Type B pancreatic cell (in vitro differentiated cells): ENCODE measurements around the gene ADPRHL1. TPM values are rescaled to one million over a fixed set of nuclear protein-coding genes. Genes with fewer than 3 reads are reported as not detected.
A peak's percentile ranks its signal among the peaks of the same experiment; 100 is the strongest.

Experiments
- DNase-seq: peaks from one replicate; pipeline ENCODE4 v3.0.0; 2021; ENCODE audit warnings: mixed read lengths; ENCODE audit not compliant: unreplicated experiment; ENCODE audit errors: extremely low spot score
- H3K27ac Mint-ChIP-seq: 2 replicates; pipeline ENCODE4 v1.8.0; 2021; ENCODE audit warnings: mild to moderate bottlenecking, mixed read lengths
- H3K27me3 Mint-ChIP-seq: 2 replicates; pipeline ENCODE4 v1.8.0; 2021; ENCODE audit warnings: mixed read lengths
- H3K36me3 Mint-ChIP-seq: 2 replicates; pipeline ENCODE4 v1.8.0; 2021; ENCODE audit warnings: mixed read lengths
- H3K4me1 Mint-ChIP-seq: one replicate; pipeline ENCODE4 v1.8.0; 2021; ENCODE audit warnings: mixed read lengths; ENCODE audit not compliant: unreplicated experiment
- H3K4me3 Mint-ChIP-seq: 2 replicates; pipeline ENCODE4 v1.8.0; 2021; ENCODE audit warnings: mild to moderate bottlenecking, mixed read lengths
- H3K9me3 Mint-ChIP-seq: 2 replicates; pipeline ENCODE4 v1.8.0; 2021; ENCODE audit warnings: mixed read lengths
- CTCF ChIP-seq: fragments of 200-600 bp; sonication (generic); conservative IDR thresholded peaks from 2 replicates; pipeline ENCODE4 v1.5.0; 2021; ENCODE audit warnings: antibody characterized with exemption, mild to moderate bottlenecking
- total RNA-seq: library from RNA; stranded (reverse); gene quantifications from 2 replicates; pipeline ENCODE4 v1.2.1, GENCODE V29; 2021; ENCODE audit warnings: low replicate concordance

ADPRHL1 gene
- total RNA-seq, 1 donor from 2014 or later: 4.1 TPM

GRCh38 chr13:113364311-113364889, 88.9 kb downstream of the ADPRHL1 start:
- peak overlapping the region; percentile 31 for H3K4me3 Mint-ChIP-seq

GRCh38 chr13:113361406-113361805, 91.9 kb downstream of the ADPRHL1 start:
- H3K27ac Mint-ChIP-seq: no peak overlapping the region
- H3K36me3 Mint-ChIP-seq: peaks cover 3% of the 10 kb centered on the region

More at GRCh38 chr13:113364311-113364889, 88.9 kb downstream of the ADPRHL1 start:
- Mint-ChIP-seq H3K36me3 (no peaks in the 10 kb centered on the region), H3K27me3 (no peaks in the 10 kb centered on the region), H3K4me1 (no peaks in the 10 kb centered on the region), H3K27ac (no peak overlapping the region), H3K9me3 (no peaks in the 10 kb centered on the region)
- no peak for TF ChIP-seq CTCF
- DNase-seq: peak; percentile 70

GRCh38 chr13:113360446-113360845, 92.8 kb downstream of the ADPRHL1 start:
- peaks cover 5% of the 10 kb centered on the region for H3K4me1 Mint-ChIP-seq
- no peaks in the 10 kb centered on the region for H3K27me3 Mint-ChIP-seq
- TF ChIP-seq CTCF: no peak
- no peak for DNase-seq
- H3K36me3 Mint-ChIP-seq: peaks cover 3% of the 10 kb centered on the region
- H3K9me3 Mint-ChIP-seq: no peaks in the 10 kb centered on the region
- no peak overlapping the region for H3K4me3 Mint-ChIP-seq
- no peak overlapping the region for H3K27ac Mint-ChIP-seq

More at GRCh38 chr13:113361406-113361805, 91.9 kb downstream of the ADPRHL1 start:
- Mint-ChIP-seq H3K4me3 (peak overlapping the region; percentile 3), H3K27me3 (no peaks in the 10 kb centered on the region), H3K4me1 (peaks cover 5% of the 10 kb centered on the region), H3K9me3 (no peaks in the 10 kb centered on the region)
- peak; percentile 18 for DNase-seq
- TF ChIP-seq CTCF: no peak

GRCh38 chr13:113359571-113359970, 93.7 kb downstream of the ADPRHL1 start:
- Mint-ChIP-seq H3K4me1 (peaks cover 5% of the 10 kb centered on the region), H3K36me3 (peaks cover 3% of the 10 kb centered on the region), H3K27ac (no peak overlapping the region), H3K4me3 (no peak overlapping the region), H3K27me3 (no peaks in the 10 kb centered on the region), H3K9me3 (no peaks in the 10 kb centered on the region)
- DNase-seq: no peak
- TF ChIP-seq CTCF: no peak

GRCh38 chr13:113358653-113359190, 94.6 kb downstream of the ADPRHL1 start:
- Mint-ChIP-seq H3K9me3 (no peaks in the 10 kb centered on the region), H3K27me3 (no peaks in the 10 kb centered on the region), H3K36me3 (peaks cover 3% of the 10 kb centered on the region), H3K4me3 (peak overlapping the region; percentile 63), H3K4me1 (peaks cover 5% of the 10 kb centered on the region), H3K27ac (peak overlapping the region; percentile 26)
- no peak for DNase-seq
- TF ChIP-seq CTCF: no peak
